Retinal pigment epithelial cell (primary cell): ENCODE measurements around the gene SEC14L2.
"Not testable (repeated sequence)": the region's sequence is repeated elsewhere in the genome, so short reads cannot be mapped to it uniquely, and the experiment has no call there.

Experiments
- DNase-seq: peaks from one replicate; pipeline ENCODE4 v3.0.0-alpha.2; 2010; ENCODE audit warnings: low read depth
- H3K4me3 ChIP-seq: 2 replicates; pipeline ENCODE4 v1.5.1; 2011; ENCODE audit warnings: mild to moderate bottlenecking, low read length, control low read depth, moderate library complexity
- CTCF ChIP-seq: conservative IDR thresholded peaks from 2 replicates; pipeline ENCODE4 v1.5.1; 2011; ENCODE audit warnings: low read depth, low read length, control low read depth, inconsistent platforms

The SEC14L2 gene

GRCh38 chr22:30445438-30446145, 48.8 kb downstream of the SEC14L2 start:
- TF ChIP-seq CTCF, result no peak
- no peak overlapping the region for H3K4me3 ChIP-seq
- DNase-seq, result no peak

DNA sequence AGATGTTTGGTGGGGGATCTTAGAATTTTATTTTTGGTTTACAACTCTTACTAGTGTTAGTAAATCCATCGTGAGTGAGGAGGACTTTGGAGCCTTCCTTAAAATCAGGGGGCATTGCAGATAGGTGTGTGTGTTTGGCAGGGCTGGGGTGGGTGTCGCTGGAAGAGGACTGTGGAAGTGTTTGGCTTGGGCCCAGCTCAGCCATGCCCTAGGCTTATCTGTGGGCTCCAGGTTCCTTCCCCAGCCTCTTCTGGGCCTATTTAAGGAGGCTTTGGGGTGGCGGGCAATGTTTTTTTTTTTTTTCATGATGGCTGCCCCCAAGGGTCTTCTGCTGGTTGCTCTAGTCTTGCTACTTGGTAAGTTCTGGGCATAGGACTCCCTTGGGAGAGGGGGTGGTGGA, 50.8 kb downstream of the SEC14L2 start:
- TF ChIP-seq CTCF, result no peak
- DNase-seq, result no peak

GRCh38 chr22:30451488-30451887, 54.7 kb downstream of the SEC14L2 start:
- H3K4me3 ChIP-seq, DNase-seq: not testable (repeated sequence)

More for the DNA sequence above, 50.8 kb downstream of the SEC14L2 start:
- H3K4me3 ChIP-seq, result no peak overlapping the region

- no peak for TF ChIP-seq CTCF
- H3K4me3 ChIP-seq, result no peak overlapping the region
- DNase-seq, result no peak
Observed at GRCh38 chr22:30452861-30453260, 56.0 kb downstream of the SEC14L2 start.

- TF ChIP-seq CTCF, result no peak
- no peak overlapping the region for H3K4me3 ChIP-seq
- no peak for DNase-seq
Observed at GRCh38 chr22:30453731-30454510, 57.1 kb downstream of the SEC14L2 start.

DNA sequence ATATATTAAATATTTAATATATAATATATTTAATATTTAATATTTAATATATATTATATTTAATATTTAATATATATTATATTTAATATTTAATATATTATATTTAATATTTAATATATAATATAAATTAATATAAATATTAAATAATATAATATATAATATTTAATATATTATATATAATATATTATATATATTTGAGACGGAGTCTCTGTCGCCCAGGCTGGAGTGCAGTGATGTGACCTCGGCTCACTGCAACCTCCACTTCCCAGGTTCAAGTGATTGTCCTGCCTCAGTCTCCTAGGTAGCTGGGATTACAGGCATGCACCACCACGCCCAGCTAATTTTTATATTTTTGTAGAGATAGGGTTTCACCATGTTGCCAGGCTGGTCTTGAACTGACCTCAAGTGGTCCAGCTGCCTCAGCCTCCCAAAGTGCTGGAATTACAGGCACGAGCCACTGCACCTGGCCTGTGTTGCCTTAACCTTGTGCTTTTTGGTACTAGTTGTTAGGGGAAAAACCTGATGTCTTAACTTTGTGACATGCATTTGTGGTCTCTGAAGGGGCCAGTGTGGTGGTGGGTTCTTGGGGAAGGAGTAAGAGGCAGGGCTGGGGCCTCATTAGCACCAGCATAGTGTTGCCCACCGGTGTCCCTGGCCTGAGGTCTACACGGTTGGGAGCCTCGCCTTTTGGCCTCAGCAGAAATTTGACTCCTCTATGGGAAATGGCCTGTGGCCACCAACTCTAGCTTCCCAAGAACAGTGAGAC, 58.4 kb downstream of the SEC14L2 start:
- no peak for DNase-seq
- TF ChIP-seq CTCF, result no peak
- H3K4me3 ChIP-seq, result no peak overlapping the region

GRCh38 chr22:30457981-30458380, 61.2 kb downstream of the SEC14L2 start:
- DNase-seq, result no peak
- H3K4me3 ChIP-seq, result no peak overlapping the region
- TF ChIP-seq CTCF, result no peak
